HUES6 (cell line): Measurements from ENCODE around the gene RNLS.

Source experiments
- H3K27ac ChIP-seq: 2 replicates; pipeline ENCODE4 v1.7.0; 2013; ENCODE audit warnings: low read depth, mild to moderate bottlenecking, low read length, inconsistent platforms
- H3K27me3 ChIP-seq: 2 replicates; pipeline ENCODE4 v1.6.1; 2013; ENCODE audit warnings: low read length; ENCODE audit not compliant: control insufficient read depth, insufficient read depth
- H3K36me3 ChIP-seq: 2 replicates; pipeline ENCODE4 v1.6.1; 2013; ENCODE audit warnings: low read length; ENCODE audit not compliant: control insufficient read depth, insufficient read depth
- H3K4me1 ChIP-seq: 2 replicates; pipeline ENCODE4 v1.6.1; 2013; ENCODE audit warnings: low read length; ENCODE audit not compliant: control insufficient read depth, insufficient read depth
- H3K4me3 ChIP-seq: 2 replicates; pipeline ENCODE4 v1.5.1; 2013; ENCODE audit warnings: low read depth, low read length
- H3K9ac ChIP-seq: one replicate; pipeline ENCODE4 v1.6.1; 2013; ENCODE audit warnings: mild to moderate bottlenecking, low read length
- H3K9me3 ChIP-seq: 2 replicates; pipeline ENCODE4 v1.6.1; 2013; ENCODE audit warnings: low read depth, low read length; ENCODE audit not compliant: control insufficient read depth, insufficient read depth

Gene RNLS

DNA sequence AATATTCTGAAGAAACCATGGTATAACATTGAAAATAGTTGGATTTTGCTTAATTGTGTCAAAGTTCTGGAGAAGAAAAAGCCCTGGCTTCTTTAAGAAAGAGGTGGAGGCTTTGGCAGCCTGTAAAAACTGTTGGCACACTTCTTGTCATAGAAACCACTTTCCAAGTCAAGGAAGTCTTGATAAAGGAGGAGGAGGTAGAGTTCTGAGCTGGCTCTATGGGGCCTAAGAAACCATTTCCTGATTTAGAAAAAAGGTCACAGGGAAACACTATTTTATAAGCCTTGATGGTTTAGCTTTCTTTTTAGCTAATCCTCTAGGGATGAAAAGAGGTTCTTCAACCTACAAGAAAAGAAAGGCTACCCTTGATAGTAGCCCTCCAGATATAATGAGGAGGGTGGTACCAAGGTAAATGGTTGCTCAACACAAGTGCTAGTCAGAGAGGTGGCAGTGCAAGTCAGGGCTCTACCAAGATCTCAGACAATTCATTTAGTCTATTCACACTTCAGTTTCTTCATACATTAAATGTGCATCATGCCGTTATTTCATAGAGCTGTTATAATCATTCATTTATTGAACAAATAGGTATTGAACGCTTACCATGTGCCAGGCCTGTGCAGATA lies 346.9 kb downstream of the RNLS start:
- no peaks in the 10 kb centered on the region for H3K27me3 ChIP-seq
- no peak overlapping the region for H3K9ac ChIP-seq
- H3K9me3 ChIP-seq: no peaks in the 10 kb centered on the region
- H3K27ac ChIP-seq: no peak overlapping the region
- no peaks in the 10 kb centered on the region for H3K36me3 ChIP-seq
- no peak overlapping the region for H3K4me3 ChIP-seq
- H3K4me1 ChIP-seq: peaks cover 8% of the 10 kb centered on the region

GRCh38 chr10:88234297-88234696 lies 348.8 kb downstream of the RNLS start:
- Histone ChIP-seq H3K27me3 (no peaks in the 10 kb centered on the region), H3K4me1 (peaks cover 8% of the 10 kb centered on the region), H3K27ac (no peak overlapping the region), H3K36me3 (no peaks in the 10 kb centered on the region), H3K4me3 (no peak overlapping the region), H3K9me3 (no peaks in the 10 kb centered on the region), H3K9ac (no peak overlapping the region)

DNA sequence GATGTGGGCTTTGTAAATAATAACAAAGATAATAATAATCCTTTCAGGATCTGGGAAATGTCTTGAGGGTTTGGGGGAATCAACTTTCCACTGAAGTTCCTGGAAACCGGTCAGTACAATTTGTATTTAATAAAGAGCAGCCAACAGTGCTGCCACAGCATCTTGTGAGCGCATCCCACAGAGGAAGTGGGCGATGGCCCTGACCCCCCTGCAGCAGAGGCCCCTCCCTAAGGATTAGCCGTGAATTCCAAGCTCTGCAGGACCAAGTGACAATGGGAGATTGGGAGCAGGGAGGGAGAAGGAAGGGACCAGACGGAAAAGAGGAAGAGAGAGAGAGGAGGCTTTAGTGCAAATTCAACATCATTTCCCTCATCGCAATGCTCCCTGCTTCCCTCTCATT lies 349.2 kb downstream of the RNLS start:
- Histone ChIP-seq H3K4me1 (peaks cover 8% of the 10 kb centered on the region), H3K9me3 (no peaks in the 10 kb centered on the region), H3K27me3 (no peaks in the 10 kb centered on the region), H3K4me3 (no peak overlapping the region), H3K9ac (no peak overlapping the region), H3K27ac (no peak overlapping the region), H3K36me3 (no peaks in the 10 kb centered on the region)

DNA sequence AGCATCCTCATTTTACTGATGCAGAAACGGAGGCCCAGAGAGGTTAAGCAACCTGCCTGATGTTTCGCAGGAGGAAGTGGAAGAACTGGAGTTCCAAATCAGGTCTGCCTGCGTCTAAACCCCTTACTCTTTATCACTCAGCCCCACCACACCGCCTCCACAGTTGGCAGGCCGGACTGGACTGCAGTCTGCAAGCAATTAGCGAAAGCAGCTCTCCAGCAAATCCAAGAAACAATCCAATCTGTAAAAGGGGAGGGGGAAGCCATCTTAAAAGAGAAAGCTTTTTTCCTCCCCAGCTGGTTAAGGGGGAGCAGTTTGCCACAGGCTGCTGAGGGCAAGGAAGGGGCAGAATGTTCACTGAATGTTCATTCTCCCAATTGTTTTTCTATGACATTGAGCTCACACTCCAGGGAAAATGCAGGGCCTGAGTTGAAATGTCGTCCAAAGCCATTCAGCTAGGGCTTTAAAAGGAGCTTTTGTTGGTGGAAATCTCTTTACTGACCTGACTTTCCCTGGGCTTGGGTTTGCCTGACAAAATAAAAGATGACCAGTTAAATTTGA lies 350.1 kb downstream of the RNLS start:
- no peaks in the 10 kb centered on the region for H3K36me3 ChIP-seq

GRCh38 chr10:88232029-88232895 lies 350.9 kb downstream of the RNLS start:
- Histone ChIP-seq H3K27ac (no peak overlapping the region), H3K4me1 (peaks cover 8% of the 10 kb centered on the region), H3K36me3 (no peaks in the 10 kb centered on the region), H3K4me3 (no peak overlapping the region), H3K9me3 (no peaks in the 10 kb centered on the region), H3K9ac (no peak overlapping the region), H3K27me3 (no peaks in the 10 kb centered on the region)

More for the DNA sequence above, 350.1 kb downstream of the RNLS start:
- H3K27me3 ChIP-seq: no peaks in the 10 kb centered on the region
- no peak overlapping the region for H3K4me3 ChIP-seq
- H3K4me1 ChIP-seq: peaks cover 8% of the 10 kb centered on the region
- no peak overlapping the region for H3K27ac ChIP-seq
- H3K9me3 ChIP-seq: no peaks in the 10 kb centered on the region
- H3K9ac ChIP-seq: no peak overlapping the region

DNA sequence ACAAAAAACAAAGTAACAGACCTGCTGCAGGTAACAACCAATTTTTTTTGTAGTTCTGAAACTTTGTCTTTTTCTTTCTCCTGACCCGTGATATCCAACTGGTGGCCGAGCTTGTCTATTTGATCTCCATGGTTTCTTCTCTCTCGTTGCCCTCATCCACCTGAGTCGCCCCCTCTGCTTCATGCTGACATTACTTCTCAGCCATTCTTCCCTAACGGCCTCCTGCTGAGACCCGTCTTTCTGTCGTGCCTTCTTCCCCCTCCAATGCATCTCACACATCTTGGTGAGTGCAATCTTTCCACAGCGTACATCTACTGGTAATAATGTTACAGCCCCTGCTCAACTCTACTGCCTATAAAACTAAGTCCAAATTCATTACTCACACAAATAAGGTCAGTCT lies 352.9 kb downstream of the RNLS start:
- Histone ChIP-seq H3K27me3 (no peaks in the 10 kb centered on the region), H3K27ac (no peak overlapping the region), H3K9me3 (no peaks in the 10 kb centered on the region), H3K36me3 (no peaks in the 10 kb centered on the region), H3K4me3 (no peak overlapping the region), H3K9ac (no peak overlapping the region), H3K4me1 (peaks cover 8% of the 10 kb centered on the region)

DNA sequence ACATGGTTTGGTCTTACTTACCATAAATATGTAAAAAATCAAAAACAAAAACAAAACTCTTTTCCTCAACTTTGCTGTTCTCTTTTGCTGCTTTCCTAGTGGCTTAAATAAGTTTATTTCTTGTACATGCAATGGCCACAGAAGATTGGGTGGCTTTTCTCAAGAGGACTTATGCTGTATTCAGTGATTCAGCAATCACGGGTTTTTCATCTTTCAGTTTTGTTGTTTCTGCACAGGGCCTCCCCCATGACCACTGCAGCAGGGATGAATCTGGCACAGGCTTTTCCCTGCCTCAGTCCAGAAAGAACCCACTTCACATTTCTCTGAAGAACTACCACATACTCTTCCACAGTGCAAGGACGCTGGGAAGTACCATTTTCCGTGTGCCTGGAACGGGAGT lies 355.0 kb downstream of the RNLS start:
- Histone ChIP-seq H3K9ac (no peak overlapping the region), H3K27me3 (no peaks in the 10 kb centered on the region), H3K36me3 (no peaks in the 10 kb centered on the region), H3K4me3 (no peak overlapping the region), H3K4me1 (no peaks in the 10 kb centered on the region), H3K27ac (no peak overlapping the region), H3K9me3 (no peaks in the 10 kb centered on the region)

DNA sequence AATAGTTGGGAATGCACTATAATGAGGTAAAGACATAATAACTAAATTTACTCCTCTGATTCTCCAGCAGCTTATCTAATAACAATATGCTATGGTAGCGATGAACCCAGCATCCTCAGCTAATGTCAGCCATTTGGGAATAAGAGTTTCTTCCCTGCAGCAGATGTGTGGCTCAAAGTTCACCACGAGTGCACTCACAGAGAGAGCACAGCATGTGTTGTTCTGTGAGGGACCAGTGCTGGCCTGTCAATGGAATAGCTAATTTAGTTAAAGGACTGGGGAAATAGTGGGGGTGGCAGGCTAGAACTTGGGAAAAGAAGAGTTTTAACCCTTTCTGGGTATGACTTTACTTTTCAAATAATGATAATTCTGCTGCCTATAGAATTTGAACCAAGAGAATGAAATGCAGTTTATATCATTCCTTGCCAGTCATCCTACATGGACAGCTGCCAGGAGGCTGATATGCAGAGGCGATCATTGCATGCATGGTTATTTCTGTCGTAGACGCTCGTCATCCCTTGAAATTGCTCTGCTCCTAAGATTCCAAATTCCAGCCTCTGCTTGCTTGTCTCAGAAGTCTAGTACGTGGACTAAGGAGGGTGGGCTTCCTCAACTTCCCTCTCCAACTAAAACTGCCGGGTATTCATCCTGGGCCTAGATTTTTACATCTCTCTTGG lies 355.6 kb downstream of the RNLS start:
- Histone ChIP-seq H3K27ac (no peak overlapping the region), H3K27me3 (no peaks in the 10 kb centered on the region), H3K4me1 (no peaks in the 10 kb centered on the region), H3K9ac (no peak overlapping the region), H3K4me3 (no peak overlapping the region), H3K9me3 (no peaks in the 10 kb centered on the region), H3K36me3 (no peaks in the 10 kb centered on the region)

DNA sequence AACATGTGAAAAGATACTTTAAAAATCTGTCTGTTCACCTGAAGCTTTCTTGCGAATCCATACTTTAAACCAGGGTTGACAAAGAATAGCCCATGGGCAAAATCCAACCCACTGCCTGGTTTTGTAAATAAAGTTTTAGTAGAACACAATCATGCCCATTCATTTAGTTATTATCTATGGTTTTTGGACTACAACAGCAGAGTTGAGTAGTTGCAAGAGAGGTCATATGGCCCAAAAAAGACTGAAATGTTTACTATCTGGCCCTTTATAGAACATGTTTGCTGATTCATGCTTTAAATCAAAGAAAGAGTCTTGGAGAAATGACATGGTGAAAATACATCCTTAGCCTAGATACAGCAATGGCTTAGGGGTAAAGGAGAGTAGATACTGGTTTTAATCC lies 356.2 kb downstream of the RNLS start:
- H3K9ac ChIP-seq: no peak overlapping the region
- H3K27ac ChIP-seq: no peak overlapping the region
- H3K36me3 ChIP-seq: no peaks in the 10 kb centered on the region
- H3K9me3 ChIP-seq: no peaks in the 10 kb centered on the region
- H3K27me3 ChIP-seq: no peaks in the 10 kb centered on the region
- H3K4me1 ChIP-seq: no peaks in the 10 kb centered on the region
- no peak overlapping the region for H3K4me3 ChIP-seq

DNA sequence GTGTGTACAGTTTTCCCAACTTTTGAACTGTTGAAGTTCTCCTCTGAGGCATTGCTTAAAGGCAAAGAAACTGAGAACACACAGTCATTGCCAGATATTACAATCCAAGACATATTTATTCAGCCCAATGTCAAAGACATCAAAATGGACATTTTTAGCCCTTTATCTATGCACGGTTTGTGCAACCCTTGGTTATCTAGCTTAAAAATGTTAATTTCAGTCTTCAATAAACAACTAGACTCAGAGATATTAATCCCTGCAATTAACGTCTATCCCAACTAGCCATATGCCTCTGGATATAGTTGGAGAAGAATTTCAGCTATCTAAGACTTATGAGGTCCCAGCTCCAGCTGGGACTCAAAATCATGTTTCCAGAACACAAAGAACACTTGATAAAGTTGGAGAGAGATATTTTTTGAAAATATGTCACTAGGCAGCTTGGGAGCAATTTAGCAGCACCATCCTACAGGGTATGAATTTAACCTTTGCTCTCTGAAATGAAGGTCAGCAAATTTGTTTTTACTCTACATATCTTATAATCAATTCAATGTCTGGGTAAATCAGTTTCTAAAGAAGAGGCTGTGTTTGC lies 357.0 kb downstream of the RNLS start:
- Histone ChIP-seq H3K9ac (no peak overlapping the region), H3K36me3 (no peaks in the 10 kb centered on the region), H3K27me3 (no peaks in the 10 kb centered on the region), H3K27ac (no peak overlapping the region), H3K9me3 (no peaks in the 10 kb centered on the region), H3K4me1 (no peaks in the 10 kb centered on the region), H3K4me3 (no peak overlapping the region)
